Ecto neural progenitor cell (in vitro differentiated cells): ENCODE measurements around the gene AK5.
"Not testable (repeated sequence)": the region's sequence is repeated elsewhere in the genome, so short reads cannot be mapped to it uniquely, and the experiment has no call there.

Experiments
- DNase-seq: peaks from one replicate; pipeline ENCODE4 v3.0.0-alpha.2; 2018; ENCODE audit warnings: low spot score

The AK5 gene

DNA sequence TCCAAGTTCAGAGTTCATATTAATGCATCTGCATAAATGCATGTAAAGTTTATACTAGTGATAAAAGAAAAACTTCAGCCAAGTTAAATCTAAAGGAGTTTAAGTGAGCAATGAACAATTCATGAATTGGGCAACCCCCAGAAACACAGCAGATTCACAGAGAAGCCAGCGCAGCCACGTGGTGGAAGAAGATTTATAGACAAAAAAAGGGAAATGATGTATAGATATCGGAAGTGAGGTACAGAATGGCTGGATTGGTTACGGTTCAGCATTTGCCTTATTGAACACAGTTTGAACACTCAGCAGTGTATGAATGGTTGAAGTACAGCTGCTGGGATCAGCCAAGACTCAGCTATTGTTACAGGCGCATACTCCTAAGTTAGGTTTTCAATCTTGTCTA is 5.7 kb downstream of the AK5 start:
- no peak for DNase-seq

DNA sequence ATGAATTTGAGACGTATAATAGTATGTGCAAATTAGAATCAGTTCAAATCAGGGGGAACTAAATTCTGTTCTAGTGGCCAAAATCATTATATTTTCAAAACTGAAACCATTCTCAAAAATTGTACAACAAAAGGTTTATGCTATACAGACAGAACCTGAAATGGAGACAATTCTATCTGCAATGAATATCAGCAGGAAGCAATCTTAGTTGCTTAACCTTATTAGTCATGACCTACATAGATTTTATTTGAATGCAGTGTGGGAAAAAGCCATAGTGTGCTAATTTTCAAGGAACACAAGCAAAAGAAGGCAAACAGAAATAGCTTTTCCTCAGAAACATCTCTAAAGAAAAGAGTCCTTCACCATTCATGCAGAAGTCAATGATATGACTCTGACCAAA is 6.5 kb downstream of the AK5 start:
- no peak for DNase-seq

DNA sequence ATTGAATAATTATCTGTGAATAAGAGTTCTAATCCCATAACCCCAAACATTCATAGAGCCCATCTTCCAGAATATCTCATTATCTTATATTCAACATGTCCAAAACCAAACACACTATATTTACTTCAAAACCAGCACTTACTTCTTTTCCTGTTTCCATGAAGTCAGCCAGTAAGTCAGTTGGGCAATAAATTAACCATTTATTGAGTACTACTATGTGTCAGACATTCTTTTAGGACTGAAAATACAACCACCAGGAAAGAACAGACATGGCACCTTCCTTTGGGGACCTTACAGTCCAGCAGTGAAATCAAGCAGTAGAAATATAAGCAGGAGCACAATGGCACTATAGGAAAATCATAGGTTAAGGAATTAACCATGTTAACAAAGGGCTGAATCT is 8.8 kb downstream of the AK5 start:
- no peak for DNase-seq

DNA sequence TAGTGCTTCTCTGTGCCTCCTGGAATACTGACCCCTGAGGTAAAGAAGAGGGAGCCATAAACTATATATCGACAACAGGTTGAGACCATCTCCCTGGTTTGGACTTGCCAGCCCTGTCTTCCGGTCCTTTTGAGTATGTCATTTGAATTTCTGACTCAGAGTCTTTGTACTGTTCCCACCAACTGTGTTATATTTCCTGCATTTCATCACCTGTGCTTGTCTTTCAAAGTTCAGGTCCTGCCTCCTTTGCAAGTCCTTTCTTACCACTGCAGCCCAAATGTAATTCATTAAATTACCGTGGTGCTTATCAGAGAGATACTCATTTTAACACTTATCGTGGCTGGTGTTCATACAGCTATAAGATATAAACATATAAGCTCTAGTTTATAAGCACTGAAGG is 10.7 kb downstream of the AK5 start:
- DNase-seq = no peak

DNA sequence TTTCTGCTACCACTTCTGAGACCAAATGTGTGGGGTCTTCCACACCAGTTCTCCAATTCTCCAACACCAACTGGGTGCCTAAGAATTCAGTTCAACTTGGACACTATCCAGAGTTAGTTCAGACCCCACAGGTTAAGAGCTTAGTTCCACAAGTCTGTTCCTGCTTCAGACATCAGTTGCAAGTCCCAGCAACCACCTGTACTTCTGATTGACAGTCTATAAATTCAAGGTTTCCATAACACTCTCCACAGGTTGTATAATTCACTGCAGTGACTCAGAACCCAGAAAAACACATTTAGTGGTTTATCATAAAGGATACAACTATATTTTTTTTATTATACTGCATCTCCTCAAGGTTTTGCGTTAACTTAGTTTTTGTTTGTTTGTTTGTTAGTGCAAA is 18.7 kb downstream of the AK5 start:
- DNase-seq = no peak

DNA sequence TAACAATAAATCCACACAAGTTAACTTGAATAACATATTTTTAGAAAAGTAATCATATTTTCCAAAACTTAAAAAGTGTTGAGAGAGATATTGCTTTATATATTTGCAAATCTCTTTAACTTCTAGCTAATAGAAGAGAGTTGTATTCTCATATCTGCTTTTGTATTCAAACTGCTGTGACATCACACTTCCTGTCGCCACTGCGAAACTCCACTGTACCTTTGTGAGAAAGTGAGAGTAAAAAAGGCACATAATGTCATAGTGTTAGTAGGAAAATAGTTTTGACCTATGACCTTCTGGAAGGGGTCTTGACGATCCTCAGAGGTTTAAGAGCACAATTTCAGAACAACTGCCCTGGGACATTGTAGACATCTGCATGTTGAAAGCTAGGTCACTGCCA is 21.6 kb downstream of the AK5 start:
- no peak for DNase-seq

DNA sequence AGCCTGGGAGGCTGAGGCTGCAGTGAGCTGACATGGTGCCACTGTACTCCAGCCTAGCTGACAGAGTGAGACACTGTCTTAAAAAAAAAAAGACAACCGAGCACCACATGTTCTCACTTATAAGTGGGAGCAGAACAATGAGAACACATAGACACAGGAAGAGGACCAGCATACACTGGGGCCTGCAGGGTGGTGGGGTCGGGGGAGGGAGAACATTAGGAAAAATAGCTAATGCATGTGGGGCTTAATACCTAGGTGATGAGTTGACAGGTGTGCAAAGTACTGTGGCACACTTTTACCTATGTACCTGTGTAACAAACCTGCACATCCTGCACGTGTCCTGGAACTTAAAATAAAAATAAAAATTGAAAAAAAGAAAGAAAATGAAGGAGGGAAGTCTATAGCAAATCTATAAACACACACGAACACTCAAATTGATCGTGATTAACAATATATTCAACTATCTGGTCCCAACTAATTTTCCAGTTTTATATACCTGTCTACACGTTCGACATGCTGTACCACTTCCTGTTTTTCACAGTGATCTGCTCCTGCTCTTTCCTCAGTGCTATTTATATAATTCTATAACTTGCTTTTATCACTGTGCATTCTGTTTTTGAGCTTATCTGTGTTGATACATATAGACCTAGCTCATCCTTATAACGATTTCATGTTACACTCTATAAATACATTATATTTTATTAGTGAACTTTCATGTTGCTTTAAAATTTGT is 27.2 kb downstream of the AK5 start:
- no peak for DNase-seq

DNA sequence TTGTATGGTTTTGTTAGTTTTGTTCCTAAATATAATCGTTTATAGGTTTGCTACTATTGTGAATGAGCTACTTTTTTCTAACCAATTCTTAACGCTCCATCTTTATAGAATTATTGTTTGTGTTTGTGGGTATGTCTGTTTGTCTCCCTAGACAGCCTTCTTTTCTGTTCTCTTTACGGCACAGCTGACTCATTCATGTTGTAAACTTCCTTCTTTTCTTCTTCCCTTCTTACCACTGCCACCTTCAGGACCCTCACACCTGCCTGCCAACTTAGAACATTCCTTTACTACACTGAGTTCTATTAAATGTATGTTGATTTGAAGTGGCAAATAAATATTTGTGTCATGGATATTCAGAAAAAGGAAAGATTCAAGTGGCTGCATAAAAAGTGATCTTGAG is 29.1 kb downstream of the AK5 start:
- no peak for DNase-seq

DNA sequence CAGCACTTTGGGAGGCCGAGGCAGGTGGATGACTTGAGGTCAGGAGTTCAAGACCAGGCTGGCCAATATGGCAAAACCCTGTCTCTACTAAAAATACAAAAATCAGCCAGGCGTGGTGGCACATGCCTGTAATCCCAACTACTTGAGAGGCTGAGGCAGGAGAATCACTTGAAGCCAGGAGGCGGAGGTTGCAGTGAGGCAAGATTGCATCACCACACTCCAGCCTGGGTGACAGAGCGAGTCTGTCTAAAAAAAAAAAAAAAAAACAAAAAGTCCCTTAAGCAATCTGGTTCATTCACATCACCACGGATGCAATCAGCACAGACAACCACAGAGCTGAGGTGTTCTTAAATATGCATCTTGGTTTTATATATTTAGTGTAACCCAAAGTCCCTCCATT is 30.5 kb downstream of the AK5 start:
- DNase-seq = not testable (repeated sequence)

DNA sequence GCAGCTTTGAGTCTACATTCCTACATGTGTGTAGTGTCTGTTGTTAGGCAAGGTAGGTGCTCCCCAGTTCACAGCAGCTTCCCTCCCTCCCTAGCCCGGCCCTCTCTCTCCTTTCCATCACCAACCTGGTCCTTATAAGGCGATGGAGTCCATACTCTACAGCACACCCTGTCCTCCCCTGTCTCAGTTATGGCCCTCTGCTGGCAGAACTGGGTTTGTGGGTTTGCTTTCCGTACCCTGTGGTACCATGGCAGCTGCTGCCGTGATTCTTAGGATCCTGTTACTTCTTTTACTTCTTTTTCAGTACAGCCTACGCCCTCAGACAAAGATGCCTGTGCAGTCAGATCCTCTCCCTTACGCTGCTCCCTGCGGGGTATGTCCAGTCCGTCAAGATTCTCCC is 31.7 kb downstream of the AK5 start:
- peak; percentile 56 for DNase-seq

DNA sequence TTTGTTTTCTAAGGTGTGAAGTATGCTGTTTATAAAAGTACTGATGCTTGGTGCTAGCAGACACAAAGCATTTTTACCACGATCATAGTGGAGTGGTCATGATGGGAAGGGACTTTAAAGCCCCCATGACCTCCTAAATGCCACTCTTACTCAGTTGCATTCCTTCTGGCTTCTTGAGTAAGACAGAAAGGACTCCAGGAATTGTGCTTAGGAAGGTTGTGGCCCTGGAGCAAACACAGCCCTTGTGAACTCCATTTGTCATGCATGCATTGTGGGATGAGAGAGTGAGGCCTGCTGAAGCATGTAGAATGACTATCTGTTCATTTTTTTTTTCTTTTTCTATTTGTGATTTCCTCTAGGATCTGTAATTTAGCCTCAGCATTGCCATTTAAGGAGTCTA is 34.2 kb downstream of the AK5 start:
- no peak for DNase-seq

DNA sequence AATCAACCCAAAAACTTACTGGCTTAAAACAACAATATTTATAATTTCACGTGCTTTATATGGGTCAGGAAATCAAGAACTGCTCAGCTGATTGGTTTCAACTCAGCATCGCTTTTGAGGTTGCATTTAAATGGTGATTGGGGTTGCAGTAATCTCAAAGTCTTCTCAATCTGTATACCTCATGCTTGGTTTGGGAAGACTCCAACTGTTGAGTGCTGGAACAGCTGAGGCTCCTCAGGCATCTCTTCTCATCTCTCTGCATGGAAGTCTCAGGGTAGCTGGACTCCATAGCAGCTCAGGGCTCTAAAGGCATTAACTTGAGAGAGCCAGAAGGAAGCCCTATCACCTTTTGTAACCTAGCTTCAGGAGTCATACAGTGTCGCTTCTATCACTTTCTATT is 35.1 kb downstream of the AK5 start:
- no peak for DNase-seq

DNA sequence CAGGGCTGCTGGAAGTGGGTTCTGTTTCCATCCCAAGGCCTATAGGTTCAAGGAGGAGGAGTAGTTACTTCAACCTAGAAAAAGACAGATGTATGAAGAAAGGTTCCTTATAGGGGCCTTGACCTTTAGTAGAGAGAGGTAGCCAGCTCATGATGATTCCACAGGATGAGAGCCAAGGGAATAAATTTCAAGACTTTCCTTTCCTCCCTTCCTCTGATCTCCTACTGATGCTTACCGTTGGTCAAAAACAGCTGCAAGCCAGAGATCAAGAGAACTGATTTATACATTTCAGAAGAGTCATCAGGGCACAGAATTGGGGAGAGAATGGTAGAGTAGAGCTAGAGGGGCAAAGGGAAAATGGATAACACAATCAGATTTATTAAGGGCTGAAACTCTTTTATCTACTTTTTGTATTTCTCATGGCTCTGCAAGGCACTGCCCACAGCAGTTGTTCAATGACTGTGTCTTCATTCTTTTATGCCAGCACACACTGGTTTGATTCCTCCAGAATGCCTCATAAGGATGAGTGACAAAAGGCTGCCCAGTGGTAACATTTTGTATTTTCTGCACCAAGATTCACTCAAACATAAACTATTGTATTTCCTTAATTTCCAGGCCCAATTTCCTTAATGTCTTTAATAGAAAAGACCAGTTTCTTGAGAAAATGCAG is 37.4 kb downstream of the AK5 start:
- DNase-seq = no peak

DNA sequence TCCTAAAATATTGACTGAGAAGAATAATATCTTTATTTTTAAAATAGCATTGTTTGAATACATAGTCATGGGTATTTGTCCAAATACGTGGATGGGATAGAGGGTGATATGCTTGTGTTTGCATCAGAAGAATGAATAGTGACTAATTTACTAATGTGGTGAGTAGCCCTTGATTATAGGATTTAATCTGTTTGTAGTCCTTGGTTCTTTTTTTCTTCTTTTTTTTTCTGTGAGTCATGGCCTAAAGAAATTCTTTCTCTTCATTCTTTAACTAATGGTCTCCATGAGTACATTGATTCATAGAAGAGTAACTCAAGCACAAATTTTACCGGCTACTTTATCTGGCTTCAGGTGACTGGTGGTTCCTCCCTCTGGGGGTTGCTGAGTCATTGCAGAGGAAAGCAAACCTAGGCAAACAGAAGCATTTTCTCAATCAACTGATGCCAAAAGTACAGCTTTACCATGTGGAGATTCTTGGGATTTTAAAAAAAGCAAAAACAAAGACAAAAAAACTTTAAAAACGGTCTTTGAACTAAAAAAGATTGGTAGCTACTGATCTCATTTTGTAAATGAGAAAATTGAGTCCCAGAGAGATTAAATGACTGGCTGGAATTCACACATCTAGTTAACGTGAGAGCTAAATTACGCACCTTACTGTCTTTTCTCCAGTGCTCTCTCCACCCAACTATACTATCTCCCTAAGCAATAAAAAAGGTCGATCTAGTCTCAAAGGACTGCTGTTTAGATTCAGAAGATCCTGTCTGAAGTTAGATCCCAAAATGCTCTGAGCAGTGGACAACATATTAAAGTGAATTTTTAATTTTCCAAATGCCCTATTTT is 40.5 kb downstream of the AK5 start:
- no peak for DNase-seq

DNA sequence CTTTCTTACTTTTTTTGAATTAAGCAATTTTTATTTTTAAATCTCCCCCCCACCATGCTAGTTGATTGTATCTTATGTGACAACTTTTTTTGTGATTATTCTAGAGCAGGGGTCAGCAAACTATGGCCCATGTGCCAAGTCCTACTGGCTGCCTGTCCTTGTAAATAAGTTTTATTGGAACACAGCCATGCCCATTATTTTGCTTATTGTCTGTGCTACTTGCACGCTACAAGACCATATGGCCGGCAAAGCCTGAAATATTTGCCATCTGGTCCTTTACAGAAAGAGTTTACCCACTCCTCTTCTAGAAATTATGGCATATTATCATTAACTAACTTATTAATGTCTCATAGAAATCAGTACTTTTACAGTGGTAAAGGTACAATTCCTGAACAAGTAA is 51.7 kb downstream of the AK5 start:
- DNase-seq = no peak

DNA sequence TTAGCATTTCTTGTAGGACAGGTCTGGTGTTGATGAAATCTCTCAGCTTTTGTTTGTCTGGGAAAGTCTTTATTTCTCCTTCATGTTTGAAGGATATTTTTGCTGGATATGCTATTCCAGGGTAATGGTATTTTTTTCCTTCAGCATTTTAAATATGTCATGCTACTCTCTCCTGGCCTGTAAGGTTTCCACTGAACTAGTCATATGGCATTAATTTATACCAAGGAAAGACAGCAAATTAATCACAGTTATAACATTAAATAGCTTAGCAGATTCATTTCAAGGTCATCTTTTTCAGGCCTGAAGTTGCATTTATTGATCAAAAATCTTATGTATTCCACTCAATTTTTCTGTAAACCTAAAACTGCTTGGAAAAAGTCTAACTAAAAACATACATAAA is 54.9 kb downstream of the AK5 start:
- no peak for DNase-seq

DNA sequence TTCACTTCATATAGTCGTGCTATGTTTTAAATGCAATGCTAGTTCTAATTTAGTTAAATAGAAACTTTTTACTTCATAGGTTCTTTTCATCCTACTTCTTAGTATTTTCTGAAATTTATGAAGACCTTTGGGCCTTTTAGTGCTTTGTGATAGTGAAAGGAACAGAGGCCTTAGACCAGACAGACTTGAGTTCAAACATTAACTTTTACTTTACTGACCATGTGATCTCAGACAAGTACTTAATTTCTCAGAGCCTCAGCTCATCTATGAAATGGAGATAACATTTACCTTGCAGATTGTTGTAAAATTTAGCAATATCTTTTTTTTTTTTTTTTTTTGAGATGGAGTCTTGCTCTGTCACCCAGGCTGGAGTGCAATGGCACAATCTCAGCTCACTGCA is 57.5 kb downstream of the AK5 start:
- DNase-seq = no peak

DNA sequence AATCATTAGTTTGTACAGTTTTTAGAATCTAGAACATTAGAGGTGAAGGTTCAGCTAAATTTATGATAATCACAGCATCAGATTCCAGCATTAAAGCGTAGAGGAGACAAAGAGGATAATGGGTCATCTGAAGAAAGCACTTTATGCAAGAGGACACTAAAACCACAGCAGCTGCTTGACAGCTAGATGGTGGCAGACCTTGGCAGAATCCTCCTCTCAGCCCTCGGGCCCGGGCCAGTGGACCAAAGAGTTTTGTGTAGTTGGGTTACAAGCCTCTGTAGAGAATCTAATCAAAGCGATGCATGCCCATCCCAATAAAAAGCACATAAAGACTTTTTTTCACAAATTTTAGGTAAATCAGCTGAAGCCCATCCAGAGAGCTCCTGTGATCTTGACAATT is 59.4 kb downstream of the AK5 start:
- no peak for DNase-seq

DNA sequence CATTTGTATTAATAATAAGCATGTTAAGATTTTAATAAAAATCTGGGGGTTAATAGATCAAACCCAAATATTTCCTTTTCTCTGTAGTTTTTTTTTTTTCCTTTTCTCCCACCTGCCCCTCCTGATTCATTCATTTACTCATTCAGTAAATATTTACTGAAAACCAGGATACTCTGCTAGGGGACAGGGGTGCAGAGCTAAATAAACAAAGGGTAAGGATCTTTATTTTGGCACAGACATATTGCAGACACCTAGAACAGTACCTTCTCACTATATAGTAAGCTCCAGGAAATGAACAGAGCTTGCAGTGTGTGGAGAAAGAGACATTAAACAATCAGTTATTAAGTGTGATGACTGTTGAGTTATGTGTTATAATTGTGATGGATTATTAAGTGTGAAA is 60.9 kb downstream of the AK5 start:
- DNase-seq = no peak

DNA sequence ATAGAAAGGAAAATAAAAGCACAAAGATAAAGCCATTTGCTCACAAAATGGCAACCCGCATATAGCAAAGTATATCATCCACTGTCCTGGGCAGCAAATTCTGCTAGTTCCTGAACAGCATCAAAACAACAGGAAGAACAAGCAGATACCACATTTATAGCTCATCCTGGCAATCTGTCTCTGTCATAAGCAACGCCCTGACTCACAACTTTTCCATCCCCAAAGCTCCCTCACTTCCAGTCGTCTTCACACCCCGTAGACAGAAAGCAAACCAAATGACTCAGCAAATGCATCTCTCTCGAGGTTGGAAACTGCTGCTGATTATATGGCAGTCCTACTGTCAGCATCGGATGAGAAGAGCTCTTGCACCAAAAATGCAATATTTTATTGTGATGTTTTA is 65.8 kb downstream of the AK5 start:
- DNase-seq = no peak

DNA sequence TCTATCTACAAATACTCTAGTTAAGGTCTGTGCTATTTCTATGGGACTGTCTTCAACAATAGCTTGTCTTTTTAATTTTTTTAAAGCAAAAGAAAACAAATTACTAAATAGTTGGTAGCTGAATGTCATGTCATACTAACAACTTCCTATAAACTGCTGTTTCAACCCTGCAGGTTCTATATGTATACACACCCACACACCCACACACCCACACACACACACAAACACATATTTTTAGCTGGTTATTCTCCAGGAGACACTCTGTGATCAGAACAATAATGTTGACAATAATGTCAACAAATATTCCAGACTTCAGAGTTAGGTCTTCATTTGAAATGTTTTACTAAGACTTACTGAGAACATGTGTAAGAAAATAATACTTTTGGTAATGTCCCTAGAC is 66.7 kb downstream of the AK5 start:
- DNase-seq = no peak

DNA sequence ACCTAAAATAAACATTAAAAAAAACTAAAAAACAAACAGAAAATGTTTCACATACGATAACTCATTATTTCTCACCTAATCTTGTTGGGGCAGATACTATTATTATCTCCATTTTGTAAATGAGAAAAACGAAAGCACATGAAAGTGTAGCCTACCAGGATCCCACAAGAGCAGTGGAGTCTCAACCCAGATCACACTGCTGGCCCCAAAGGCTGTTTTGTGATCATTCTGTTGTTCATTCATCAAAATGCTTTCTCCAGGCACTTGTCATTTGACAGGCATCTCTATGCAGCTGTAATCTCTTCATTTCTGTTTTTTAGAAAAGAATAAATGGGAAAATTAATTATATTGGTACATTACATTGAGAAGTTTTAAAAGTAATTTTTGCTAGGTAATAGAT is 67.5 kb downstream of the AK5 start:
- DNase-seq = no peak
